Keratinocyte (primary cell): ENCODE results near the gene ME1. TPM values are rescaled to one million over a fixed set of nuclear protein-coding genes. Genes with fewer than 3 reads are reported as not detected.
"Not testable (repeated sequence)": the region's sequence is repeated elsewhere in the genome, so short reads cannot be mapped to it uniquely, and the experiment has no call there.

Source experiments
- DNase-seq: peaks from one replicate; pipeline ENCODE4 v3.0.0-alpha.2; 2011; ENCODE audit warnings: low read depth, missing footprints, low spot score
- FAIRE-seq: peaks from 2 replicates; lab custom pipeline; 2011; peaks lifted over from hg19 to GRCh38; lab: Jason Lieb, UNC
- H2AFZ ChIP-seq: 2 replicates; pipeline ENCODE4 v1.6.0; 2012; ENCODE audit warnings: low read length, control low read depth, inconsistent platforms; ENCODE audit not compliant: control insufficient read depth
- H3K27ac ChIP-seq: 2 replicates; pipeline ENCODE4 v1.5.1; 2011; ENCODE audit warnings: low read length; ENCODE audit not compliant: control insufficient read depth, insufficient read depth
- H3K27me3 ChIP-seq: 3 replicates; pipeline ENCODE4 v1.6.0; 2011; ENCODE audit warnings: low read length; ENCODE audit not compliant: control insufficient read depth, insufficient read depth; ENCODE audit errors: extremely low read depth
- H3K36me3 ChIP-seq, 2 experiments: 2 replicates in 1 of 2; 3 replicates in 1 of 2; pipeline ENCODE4 v1.5.1; 2011; ENCODE audit warnings: low read length in 2 of 2, mild to moderate bottlenecking in 1 of 2; ENCODE audit not compliant: control insufficient read depth in 2 of 2, insufficient read depth in 2 of 2; ENCODE audit errors: extremely low read depth in 1 of 2
- H3K4me1 ChIP-seq: 3 replicates; pipeline ENCODE4 v1.5.1; 2011; ENCODE audit warnings: low read length; ENCODE audit not compliant: control insufficient read depth, insufficient read depth; ENCODE audit errors: extremely low read depth
- H3K4me2 ChIP-seq: 3 replicates; pipeline ENCODE4 v1.6.0; 2011; ENCODE audit warnings: low read depth, low read length; ENCODE audit not compliant: control insufficient read depth, insufficient read depth; ENCODE audit errors: extremely low read depth
- H3K4me3 ChIP-seq, 3 experiments: fragments of 200-600 bp in 1 of 3; sonication (generic) in 1 of 3; 2 replicates in 2 of 3; 3 replicates in 1 of 3; pipeline ENCODE4 v1.5.1; 2011 to 2016; ENCODE audit warnings: low read length in 3 of 3, mild to moderate bottlenecking in 3 of 3, control low read depth in 2 of 3, inconsistent platforms in 1 of 3, low read depth in 1 of 3, mixed read lengths in 1 of 3, mixed run types in 1 of 3, moderate library complexity in 1 of 3; ENCODE audit not compliant: control insufficient read depth in 2 of 3, insufficient read depth in 2 of 3; ENCODE audit errors: extremely low read depth in 1 of 3
- H3K79me2 ChIP-seq: 2 replicates; pipeline ENCODE4 v1.6.0; 2012; ENCODE audit warnings: low read length; ENCODE audit not compliant: control insufficient read depth, insufficient read depth
- H3K9ac ChIP-seq: 3 replicates; pipeline ENCODE4 v1.6.0; 2011; ENCODE audit warnings: low read length; ENCODE audit not compliant: control insufficient read depth, insufficient read depth; ENCODE audit errors: extremely low read depth
- H3K9me1 ChIP-seq: 3 replicates; pipeline ENCODE4 v1.6.0; 2011; ENCODE audit warnings: low read length; ENCODE audit not compliant: control insufficient read depth, insufficient read depth; ENCODE audit errors: extremely low read depth
- H3K9me3 ChIP-seq: 2 replicates; pipeline ENCODE4 v1.5.1; 2012; ENCODE audit warnings: low read depth, low read length; ENCODE audit not compliant: control insufficient read depth
- H4K20me1 ChIP-seq: 3 replicates; pipeline ENCODE4 v1.6.0; 2011; ENCODE audit warnings: low read length; ENCODE audit not compliant: control insufficient read depth, insufficient read depth; ENCODE audit errors: extremely low read depth
- EZH2 ChIP-seq: IDR thresholded peaks from one replicate; pipeline ENCODE4 v1.6.1; 2012; ENCODE audit warnings: inconsistent platforms, mild to moderate bottlenecking, low read length, moderate library complexity
- dilution Hi-C: fragments of 300-500 bp; cut with MboI; formaldehyde crosslinking; loops from one replicate; pipeline ENCODE4 v1.7.0; 2020; ENCODE audit warnings: low sequenced_read_pairs; ENCODE audit not compliant: extremely low pct_ligation_motif_present
- polyA plus RNA-seq, 5 experiments: library from polyadenylated mRNA; depleted of rRNA in 3 of 5; stranded (reverse) in 3 of 5; stranded (forward) in 1 of 5; unstranded in 1 of 5; fragments of >200 nt; gene quantifications; 1 replicate in 1 of 5; 2 replicates in 3 of 5; 3 replicates in 1 of 5; pipeline versions ENCODE4 v1.2.1 to v1.2.3, GENCODE V29; 2011 to 2012; ENCODE audit warnings: missing spikeins in 2 of 5, low read depth in 1 of 5, low replicate concordance in 1 of 5
- TF ChIP-seq, protein P1 (sequence below), 3 experiments: IDR thresholded peaks in 1 of 3; conservative IDR thresholded peaks in 1 of 3; optimal IDR thresholded peaks in 1 of 3; 2 replicates in 2 of 3; 3 replicates in 1 of 3; pipeline versions ENCODE3 to v1.5.1; 2011; ENCODE audit warnings: low read length in 3 of 3, mild to moderate bottlenecking in 3 of 3, moderate library complexity in 2 of 3, control low read depth in 1 of 3, inconsistent platforms in 1 of 3; ENCODE audit not compliant: insufficient read depth in 2 of 3; ENCODE audit errors: extremely low read depth in 1 of 3

Gene ME1
- polyA plus RNA-seq, 1 donor (not counting 4 experiments of a cell fraction or from before 2014, with no cell fraction given): 27.7 TPM

GRCh38 chr6:83343121-83343520 is 87.7 kb downstream of the ME1 start:
- dilution Hi-C loops: no loop called here

DNA sequence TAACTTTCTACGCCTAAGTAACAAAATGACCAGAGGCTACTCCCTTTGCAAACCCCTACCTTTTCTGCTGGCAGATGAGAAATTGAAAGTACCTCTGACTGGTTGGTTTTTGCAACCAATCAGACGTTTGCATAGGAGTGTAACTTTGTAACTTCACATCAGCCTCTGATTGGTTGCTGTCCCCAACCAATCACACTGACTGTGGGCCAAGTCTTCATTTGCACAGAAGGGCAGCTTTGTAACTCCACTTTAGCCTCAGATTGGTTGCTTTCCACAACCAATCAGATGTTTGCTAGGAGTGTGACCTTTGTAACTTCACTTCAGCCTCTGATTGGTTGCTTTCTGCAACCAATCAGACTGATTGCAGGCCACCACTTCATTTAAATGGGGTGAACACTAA is 89.1 kb downstream of the ME1 start:
- no peak for FAIRE-seq
- peaks cover 3% of the 10 kb centered on the region in 2 experiments for H3K36me3 ChIP-seq
- no peak overlapping the region for H3K9ac ChIP-seq
- no peaks in the 10 kb centered on the region for H3K27me3 ChIP-seq
- no peak overlapping the region for H3K4me3 ChIP-seq
- dilution Hi-C loops: no loop called here
- DNase-seq: no peak
- no peak overlapping the region for H3K4me2 ChIP-seq
- no peak overlapping the region for H2AFZ ChIP-seq
- H4K20me1 ChIP-seq: no peaks in the 10 kb centered on the region
- H3K79me2 ChIP-seq: peaks cover 1% of the 10 kb centered on the region
- no peaks in the 10 kb centered on the region for H3K9me1 ChIP-seq
- no peaks in the 10 kb centered on the region for H3K9me3 ChIP-seq
- TF ChIP-seq, protein P1, sequence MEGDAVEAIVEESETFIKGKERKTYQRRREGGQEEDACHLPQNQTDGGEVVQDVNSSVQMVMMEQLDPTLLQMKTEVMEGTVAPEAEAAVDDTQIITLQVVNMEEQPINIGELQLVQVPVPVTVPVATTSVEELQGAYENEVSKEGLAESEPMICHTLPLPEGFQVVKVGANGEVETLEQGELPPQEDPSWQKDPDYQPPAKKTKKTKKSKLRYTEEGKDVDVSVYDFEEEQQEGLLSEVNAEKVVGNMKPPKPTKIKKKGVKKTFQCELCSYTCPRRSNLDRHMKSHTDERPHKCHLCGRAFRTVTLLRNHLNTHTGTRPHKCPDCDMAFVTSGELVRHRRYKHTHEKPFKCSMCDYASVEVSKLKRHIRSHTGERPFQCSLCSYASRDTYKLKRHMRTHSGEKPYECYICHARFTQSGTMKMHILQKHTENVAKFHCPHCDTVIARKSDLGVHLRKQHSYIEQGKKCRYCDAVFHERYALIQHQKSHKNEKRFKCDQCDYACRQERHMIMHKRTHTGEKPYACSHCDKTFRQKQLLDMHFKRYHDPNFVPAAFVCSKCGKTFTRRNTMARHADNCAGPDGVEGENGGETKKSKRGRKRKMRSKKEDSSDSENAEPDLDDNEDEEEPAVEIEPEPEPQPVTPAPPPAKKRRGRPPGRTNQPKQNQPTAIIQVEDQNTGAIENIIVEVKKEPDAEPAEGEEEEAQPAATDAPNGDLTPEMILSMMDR (optimal IDR thresholded peaks at IDR 0.05 in 1 of 3, IDR thresholded peaks at IDR 0.05 in 1 of 3, conservative IDR thresholded peaks at IDR 0.05 in 1 of 3; ENCODE audit: extremely low read depth in 1 of 3, insufficient read depth in 2 of 3, low read length in 3 of 3): no peak
- TF ChIP-seq EZH2: no peak
- no peaks in the 10 kb centered on the region for H3K4me1 ChIP-seq
- no peak overlapping the region for H3K27ac ChIP-seq

More at GRCh38 chr6:83343121-83343520, 87.7 kb downstream of the ME1 start:
- Histone ChIP-seq H3K27ac (no peak overlapping the region), H4K20me1 (no peaks in the 10 kb centered on the region), H3K4me3 (no peak overlapping the region), H2AFZ (no peak overlapping the region), H3K4me1 (no peaks in the 10 kb centered on the region), H3K36me3 (peaks cover 3% of the 10 kb centered on the region in 2 experiments), H3K9me1 (no peaks in the 10 kb centered on the region), H3K79me2 (peaks cover 1% of the 10 kb centered on the region), H3K4me2 (no peak overlapping the region), H3K9me3 (no peaks in the 10 kb centered on the region), H3K9ac (no peak overlapping the region), H3K27me3 (no peaks in the 10 kb centered on the region)
- DNase-seq: no peak
- FAIRE-seq: no peak
- TF ChIP-seq EZH2: no peak
- TF ChIP-seq, protein P1 (optimal IDR thresholded peaks at IDR 0.05 in 1 of 3, IDR thresholded peaks at IDR 0.05 in 1 of 3, conservative IDR thresholded peaks at IDR 0.05 in 1 of 3; ENCODE audit: extremely low read depth in 1 of 3, insufficient read depth in 2 of 3, low read length in 3 of 3): no peak

- H3K9me3 ChIP-seq, H3K79me2 ChIP-seq, H3K4me1 ChIP-seq, H4K20me1 ChIP-seq, dilution Hi-C loops, H3K9ac ChIP-seq, H3K4me3 ChIP-seq, H3K4me2 ChIP-seq, H3K27me3 ChIP-seq, H3K9me1 ChIP-seq, DNase-seq, H2AFZ ChIP-seq, FAIRE-seq, H3K36me3 ChIP-seq, H3K27ac ChIP-seq: not testable (repeated sequence)
These were observed 96.9 kb downstream of the ME1 start for GRCh38 chr6:83333916-83334315.
